NCI-H2227 (cell line): ENCODE measurements around the gene NRF1.

Experiments used
- DNase-seq: peaks from one replicate; lab custom pipeline; 2025; ENCODE audit not compliant: unreplicated experiment; lab: John Stamatoyannopoulos, UW

NRF1 gene

DNA sequence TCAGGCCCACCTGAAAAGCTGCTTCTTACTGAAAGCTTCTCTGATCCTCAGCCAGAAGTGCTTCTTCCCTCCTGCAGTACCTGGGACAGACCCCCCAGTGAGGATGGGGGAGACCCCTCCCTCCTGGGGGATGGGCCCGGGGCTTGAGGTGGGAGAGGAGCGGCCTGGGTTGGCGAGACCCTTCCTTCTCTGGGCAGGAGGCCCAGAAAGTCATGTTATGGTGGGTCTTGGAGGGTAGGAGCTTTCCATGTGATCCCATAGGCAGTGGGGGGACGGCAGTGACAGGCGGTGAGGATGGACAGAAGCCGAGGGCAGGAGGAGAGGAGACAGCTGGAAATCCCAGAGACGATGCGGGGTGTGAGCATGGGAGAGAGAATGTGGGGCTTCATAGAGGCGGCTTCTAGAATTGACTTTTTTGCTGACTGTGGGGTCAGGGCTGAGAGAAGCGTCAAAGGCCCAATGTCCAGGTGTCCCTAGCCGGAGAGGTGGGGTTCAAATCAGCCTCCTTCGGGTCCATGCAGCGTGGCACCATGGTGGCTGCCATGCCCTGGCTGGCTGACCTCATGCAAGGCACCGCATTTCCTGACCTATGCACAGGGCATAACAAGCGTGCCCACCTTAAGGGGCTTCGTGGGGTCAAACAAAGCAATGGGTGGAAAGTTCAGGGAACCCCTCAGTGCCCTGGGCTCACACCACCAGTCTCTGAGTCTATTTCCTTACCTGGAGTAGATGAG is 187.3 kb downstream of the NRF1 start:
- no peak for DNase-seq

DNA sequence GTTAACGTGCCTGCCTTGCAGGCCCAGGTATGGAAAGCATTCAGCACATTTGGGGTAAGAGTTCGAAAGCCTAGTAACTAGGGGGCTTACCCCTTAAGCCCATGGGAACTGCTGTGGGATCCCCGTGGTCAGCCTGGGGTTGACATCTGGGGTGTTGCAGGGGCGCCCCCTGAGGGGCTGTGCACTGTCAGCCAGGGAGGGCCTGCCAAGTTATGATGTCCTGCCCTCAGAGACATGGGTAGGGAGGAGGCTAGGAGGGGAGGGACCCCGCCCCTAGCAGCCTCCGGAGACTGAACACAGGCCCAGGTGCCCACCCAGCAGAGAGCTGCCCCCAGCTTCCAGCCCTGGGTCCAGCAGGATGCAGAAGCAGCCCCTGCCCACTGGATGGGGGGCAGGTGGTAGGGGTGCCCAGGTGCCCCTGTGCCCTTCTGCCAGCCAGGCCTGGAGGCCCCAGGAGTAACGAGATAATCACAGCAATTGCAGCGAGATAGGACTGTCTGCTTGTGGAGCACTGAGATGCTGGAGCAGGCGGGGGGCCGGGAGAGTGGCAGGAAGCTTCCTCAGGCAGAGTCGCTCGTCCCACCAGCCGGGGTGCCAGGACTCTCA is 187.9 kb downstream of the NRF1 start:
- DNase-seq = no peak

DNA sequence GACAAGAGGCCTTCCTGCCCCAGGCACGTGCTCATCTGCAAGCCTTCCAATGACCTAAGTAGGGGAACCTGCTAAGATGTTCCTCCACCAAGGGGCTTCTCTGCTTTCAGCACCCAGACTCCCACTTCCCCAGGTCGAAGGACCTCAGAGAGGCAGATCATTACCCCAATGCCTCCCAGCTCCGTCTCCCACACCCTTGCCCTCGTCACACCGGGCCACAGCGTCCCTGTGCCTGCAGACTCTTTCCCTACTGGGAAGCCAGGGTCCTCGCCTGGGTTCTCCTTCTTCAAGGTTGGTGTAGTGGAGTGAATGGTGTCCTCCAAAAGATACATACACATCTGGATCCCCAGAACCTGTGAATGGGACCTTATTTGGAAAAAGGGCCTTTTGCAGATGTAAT is 189.4 kb downstream of the NRF1 start:
- no peak for DNase-seq

DNA sequence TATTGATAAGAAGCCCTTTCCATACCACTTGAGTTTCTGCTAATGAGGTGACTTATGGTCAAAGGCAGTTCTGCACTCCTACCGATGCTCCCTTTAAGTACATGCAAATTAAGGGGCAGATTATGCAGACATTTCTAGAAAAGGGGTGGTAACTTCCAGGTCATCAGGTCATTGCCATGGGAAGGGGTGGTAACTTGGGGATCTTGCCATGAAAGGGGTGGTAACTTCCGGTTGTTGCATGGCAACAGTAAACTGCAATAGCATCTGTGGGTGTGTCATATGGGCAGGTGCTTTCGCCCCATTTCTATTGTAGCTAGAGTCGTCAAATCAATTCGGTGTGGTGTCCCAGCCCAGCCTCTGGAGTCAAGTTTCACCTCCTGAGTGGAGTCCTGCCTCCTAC is 190.4 kb downstream of the NRF1 start:
- DNase-seq = no peak

DNA sequence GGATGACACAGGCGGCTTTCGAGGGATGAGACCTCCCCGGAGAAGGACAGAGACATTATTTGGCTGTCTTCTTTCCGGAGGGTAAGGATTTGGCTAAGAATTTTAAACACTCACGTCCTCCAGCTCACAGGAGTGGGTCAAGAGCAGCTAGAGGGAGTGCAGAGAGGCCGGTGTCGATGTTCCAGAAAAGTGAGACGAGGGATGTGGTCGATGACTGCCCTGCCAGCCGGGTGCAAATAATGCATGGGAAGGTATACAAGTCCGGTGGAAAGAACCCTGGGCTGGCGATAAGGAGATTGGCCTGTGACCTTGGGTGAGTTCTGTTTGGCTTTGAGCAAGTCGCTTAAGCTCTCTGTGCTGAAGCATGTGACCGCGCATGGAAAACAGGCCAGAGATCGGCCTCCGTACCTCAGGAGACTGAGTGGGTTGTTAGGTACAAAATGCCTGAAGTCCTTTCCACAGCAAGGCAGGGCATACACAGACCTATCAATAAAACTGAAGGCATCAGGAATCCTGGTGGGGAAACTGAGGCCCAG is 192.1 kb downstream of the NRF1 start:
- DNase-seq = no peak

DNA sequence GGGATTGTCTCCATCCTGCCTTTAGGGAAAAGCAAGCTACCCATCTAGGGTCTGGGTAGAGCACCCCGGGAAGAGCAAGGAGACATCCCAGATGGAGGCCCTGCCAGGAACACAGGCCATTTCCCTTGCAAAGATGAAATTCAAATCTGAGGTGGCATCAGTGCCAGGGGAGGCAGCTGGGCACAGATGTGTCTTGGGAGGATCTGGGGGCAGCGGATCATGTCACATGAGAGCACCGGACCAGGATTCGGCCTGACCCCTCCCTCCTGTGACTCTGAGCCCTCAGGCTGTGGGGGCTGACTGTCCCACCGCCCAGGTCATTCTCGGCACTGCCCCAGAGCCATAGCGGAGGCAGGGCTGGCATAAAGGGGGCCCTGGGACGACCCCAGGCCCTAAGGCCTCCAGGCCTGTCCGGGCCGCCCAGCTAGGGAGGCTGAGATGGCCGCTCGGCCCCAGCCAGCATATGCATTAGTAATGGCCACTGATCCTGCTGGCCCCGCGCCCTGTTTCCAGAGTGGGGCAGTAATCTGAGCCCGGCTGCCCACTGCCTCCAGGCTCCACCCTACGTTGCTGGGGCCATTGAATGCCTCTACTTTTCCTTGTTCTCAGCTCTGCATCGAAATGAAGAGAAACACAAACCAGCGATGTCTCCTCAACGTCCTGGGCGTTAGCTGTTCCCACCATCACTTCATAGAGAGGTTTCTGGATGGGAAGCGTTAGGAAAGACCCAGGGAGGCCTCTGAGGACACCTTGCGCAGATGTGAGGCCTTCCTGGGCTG is 192.8 kb downstream of the NRF1 start:
- DNase-seq = no peak

DNA sequence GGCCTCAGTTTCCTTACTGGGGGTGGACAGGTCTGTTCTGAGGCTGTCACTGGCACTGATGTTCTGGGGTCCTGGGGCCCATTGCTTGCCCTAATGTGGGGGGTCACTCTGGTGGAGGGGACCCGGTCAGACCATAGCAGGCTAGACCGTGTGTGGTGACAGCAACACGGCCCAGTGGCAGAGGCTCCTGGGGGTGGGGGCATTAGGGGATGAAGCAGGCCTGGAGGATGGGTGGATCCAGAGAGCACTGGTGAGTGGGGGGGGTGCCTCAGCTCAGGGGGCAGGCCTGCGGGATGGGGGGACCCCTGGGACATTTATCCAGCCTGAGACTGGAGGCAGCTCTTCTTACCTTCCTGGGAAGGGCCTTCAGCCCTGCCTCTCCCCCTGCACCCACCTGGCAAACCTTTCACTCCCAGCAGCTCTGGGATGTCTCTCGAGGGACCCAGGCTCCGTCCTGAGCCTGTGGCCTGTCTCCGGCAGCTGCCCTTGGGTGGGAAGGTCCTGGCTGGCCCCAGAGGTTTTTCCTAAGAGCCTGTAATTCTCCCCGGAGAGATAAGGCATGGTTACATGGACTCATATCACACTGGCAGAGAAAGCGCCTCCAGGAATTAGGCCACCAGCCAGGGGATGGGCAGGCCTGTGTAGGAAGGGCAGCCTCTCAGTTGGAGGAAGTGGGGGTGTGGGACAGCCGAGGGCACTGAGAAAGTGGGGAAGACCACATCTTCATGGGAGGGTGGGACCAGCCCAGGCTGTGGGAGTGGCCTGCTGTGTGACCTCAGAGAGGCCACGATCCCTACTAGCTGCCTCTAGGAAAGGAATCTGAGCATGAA is 193.6 kb downstream of the NRF1 start:
- no peak for DNase-seq
